D721Med (cell line): Measurements from ENCODE around the gene CDC5L.
A peak's percentile ranks its signal among the peaks of the same experiment; 100 is the strongest.

Experiments used
- DNase-seq: peaks from one replicate; pipeline ENCODE4 v3.0.0; 2011; ENCODE audit warnings: low spot score; ENCODE audit not compliant: insufficient read length
- FAIRE-seq: peaks from 2 replicates; lab custom pipeline; 2011; peaks lifted over from hg19 to GRCh38; lab: Jason Lieb, UNC
- CTCF ChIP-seq: IDR thresholded peaks from 2 replicates; pipeline ENCODE4 v1.5.1; 2012; ENCODE audit warnings: mild to moderate bottlenecking, control low read depth; ENCODE audit not compliant: insufficient read depth; ENCODE audit errors: missing control alignments

CDC5L gene

GRCh38 chr6:44430326-44430725 is 42.8 kb downstream of the CDC5L start:
- no peak for FAIRE-seq
- TF ChIP-seq CTCF: no peak
- DNase-seq: no peak

GRCh38 chr6:44431118-44431725 is 43.7 kb downstream of the CDC5L start:
- DNase-seq (no peak), FAIRE-seq (peak; percentile 53)
- peak; percentile 87 for TF ChIP-seq CTCF

GRCh38 chr6:44432227-44432626 is 44.7 kb downstream of the CDC5L start:
- TF ChIP-seq CTCF: no peak
- DNase-seq: no peak
- no peak for FAIRE-seq

GRCh38 chr6:44432726-44433125 is 45.2 kb downstream of the CDC5L start:
- FAIRE-seq: no peak
- no peak for DNase-seq
- TF ChIP-seq CTCF: no peak

GRCh38 chr6:44435500-44435899 is 48.0 kb downstream of the CDC5L start:
- DNase-seq (no peak), FAIRE-seq (no peak)
- no peak for TF ChIP-seq CTCF

- FAIRE-seq: no peak
- no peak for TF ChIP-seq CTCF
- no peak for DNase-seq
These were observed 51.3 kb downstream of the CDC5L start for GRCh38 chr6:44438827-44439226.

GRCh38 chr6:44439270-44440045 is 52.0 kb downstream of the CDC5L start:
- no peak for FAIRE-seq
- DNase-seq: no peak
- TF ChIP-seq CTCF: no peak
